ENCODE measurements around the gene RPS6KL1. TPM values are rescaled to one million over a fixed set of nuclear protein-coding genes. Genes with fewer than 3 reads are reported as not detected.

RPS6KL1 gene
- total RNA-seq, 1 experiment from 2014 or later: 17.9 TPM

- ATAC-seq (no peak), DNase-seq (no peak)
- no peak overlapping the region for H3K9ac ChIP-seq (ENCODE audit: low read length)
- TF ChIP-seq EZH2 (IDR thresholded peaks at IDR 0.05; ENCODE audit: low read length, unreplicated experiment) (no peak), CTCF (conservative IDR thresholded peaks at IDR 0.05; ENCODE audit: low read depth, low read length) (no peak), EZH2phosphoT487 (IDR thresholded peaks at IDR 0.05; ENCODE audit: borderline replicate concordance, low read length) (no peak)
- intact Hi-C loops (cut with micrococcal nuclease): no loop called here
- peaks cover 85% of the 10 kb centered on the region for H3K36me3 ChIP-seq (ENCODE audit: low read depth, low read length)
- ChIA-PET POLR2A (ENCODE audit: unreplicated experiment) (interaction anchor here (0.6 kb wide), 1 partner anchor 416 kb away, joined by 4 read pairs; no protein-coding TSS in a partner anchor), CTCF (no interaction called here)
- H3K9me2 ChIP-seq (replicated peaks; ENCODE audit: low read length): no peaks in the 10 kb centered on the region
- H3K4me2 ChIP-seq (ENCODE audit: low read length): no peak overlapping the region
- no TSS peak for BruUV-seq (replicated peaks)
- no peaks in the 10 kb centered on the region for H3K9me3 ChIP-seq (ENCODE audit: low read length)
- no peaks in the 10 kb centered on the region for H3K4me1 ChIP-seq (ENCODE audit: insufficient read depth, low read length)
- H3K27me3 ChIP-seq (ENCODE audit: low read length): no peaks in the 10 kb centered on the region
- no peaks in the 10 kb centered on the region for H3K79me2 ChIP-seq (ENCODE audit: low read length)
- H3F3A ChIP-seq (ENCODE audit: low read length, unreplicated experiment): no peaks in the 10 kb centered on the region
- H3K4me3 ChIP-seq (ENCODE audit: low read length): no peak overlapping the region
- no peak overlapping the region for H3K27ac ChIP-seq (ENCODE audit: low read length)
- no peak overlapping the region for H2AFZ ChIP-seq (ENCODE audit: low read length)
- H4K20me1 ChIP-seq (ENCODE audit: low read length): no peaks in the 10 kb centered on the region
Measured at GRCh38 chr14:74898694-74899093, 24.4 kb downstream of the RPS6KL1 start.

DNA sequence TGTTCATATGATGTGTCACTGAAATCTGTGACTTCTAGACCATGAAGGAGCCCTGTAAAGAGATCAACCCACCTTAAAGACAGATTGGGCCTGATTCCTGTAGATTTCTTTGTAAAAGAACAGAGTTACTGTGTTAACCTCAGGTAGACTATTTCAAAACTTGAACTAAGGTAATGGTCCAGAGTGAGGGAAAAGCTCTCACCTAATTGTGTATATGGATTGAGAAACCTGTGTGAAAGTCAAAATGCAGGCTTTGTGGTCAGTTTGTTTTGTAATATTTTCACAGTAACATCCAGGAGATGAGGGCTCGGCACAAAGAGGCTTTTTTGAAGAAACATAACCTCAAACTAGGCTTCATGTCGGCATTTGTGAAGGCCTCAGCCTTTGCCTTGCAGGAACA lies 25.0 kb downstream of the RPS6KL1 start:
- Histone ChIP-seq H3K4me1 (ENCODE audit: insufficient read depth, low read length) (no peaks in the 10 kb centered on the region), H3K36me3 (ENCODE audit: low read depth, low read length) (peaks cover 89% of the 10 kb centered on the region), H3K4me3 (ENCODE audit: low read length) (no peak overlapping the region), H4K20me1 (ENCODE audit: low read length) (no peaks in the 10 kb centered on the region), H3F3A (ENCODE audit: low read length, unreplicated experiment) (no peaks in the 10 kb centered on the region), H3K27me3 (ENCODE audit: low read length) (no peaks in the 10 kb centered on the region), H3K9me2 (replicated peaks; ENCODE audit: low read length) (no peaks in the 10 kb centered on the region), H3K27ac (ENCODE audit: low read length) (no peak overlapping the region), H2AFZ (ENCODE audit: low read length) (no peak overlapping the region), H3K9me3 (ENCODE audit: low read length) (no peaks in the 10 kb centered on the region), H3K9ac (ENCODE audit: low read length) (no peak overlapping the region), H3K4me2 (ENCODE audit: low read length) (no peak overlapping the region), H3K79me2 (ENCODE audit: low read length) (no peaks in the 10 kb centered on the region)
- intact Hi-C loops (cut with micrococcal nuclease): no loop called here
- ChIA-PET CTCF (no interaction called here), POLR2A (ENCODE audit: unreplicated experiment) (interaction anchor here (0.6 kb wide), 1 partner anchor 417 kb away, joined by 4 read pairs; no protein-coding TSS in a partner anchor)
- BruUV-seq (replicated peaks): no TSS peak
- TF ChIP-seq EZH2 (IDR thresholded peaks at IDR 0.05; ENCODE audit: low read length, unreplicated experiment) (no peak), CTCF (conservative IDR thresholded peaks at IDR 0.05; ENCODE audit: low read depth, low read length) (no peak), EZH2phosphoT487 (IDR thresholded peaks at IDR 0.05; ENCODE audit: borderline replicate concordance, low read length) (no peak)
- DNase-seq (no peak), ATAC-seq (no peak)

GRCh38 chr14:74897642-74898041 lies 25.4 kb downstream of the RPS6KL1 start:
- CTCF ChIA-PET: no interaction called here
- H3K9me2 ChIP-seq (replicated peaks; ENCODE audit: low read length): no peaks in the 10 kb centered on the region
- no TSS peak for BruUV-seq (replicated peaks)
- POLR2A ChIA-PET (ENCODE audit: unreplicated experiment): interaction anchor here (0.6 kb wide), 1 partner anchor 18 kb away, joined by 10 read pairs; no protein-coding TSS in a partner anchor
- H4K20me1 ChIP-seq (ENCODE audit: low read length): no peaks in the 10 kb centered on the region
- intact Hi-C loops (cut with micrococcal nuclease): no loop called here
- DNase-seq (no peak), ATAC-seq (no peak)
- no peak overlapping the region for H3K4me2 ChIP-seq (ENCODE audit: low read length)
- TF ChIP-seq EZH2phosphoT487 (IDR thresholded peaks at IDR 0.05; ENCODE audit: borderline replicate concordance, low read length): no peak
- TF ChIP-seq EZH2 (IDR thresholded peaks at IDR 0.05; ENCODE audit: low read length, unreplicated experiment): no peak
- no peak for TF ChIP-seq CTCF (conservative IDR thresholded peaks at IDR 0.05; ENCODE audit: low read depth, low read length)
- H3K79me2 ChIP-seq (ENCODE audit: low read length): no peaks in the 10 kb centered on the region
- H3K9ac ChIP-seq (ENCODE audit: low read length): no peak overlapping the region
- H3F3A ChIP-seq (ENCODE audit: low read length, unreplicated experiment): no peaks in the 10 kb centered on the region
- H3K9me3 ChIP-seq (ENCODE audit: low read length): no peaks in the 10 kb centered on the region
- no peaks in the 10 kb centered on the region for H3K27me3 ChIP-seq (ENCODE audit: low read length)
- no peak overlapping the region for H3K27ac ChIP-seq (ENCODE audit: low read length)
- no peaks in the 10 kb centered on the region for H3K4me1 ChIP-seq (ENCODE audit: insufficient read depth, low read length)
- H3K36me3 ChIP-seq (ENCODE audit: low read depth, low read length): peaks cover 90% of the 10 kb centered on the region
- H2AFZ ChIP-seq (ENCODE audit: low read length): no peak overlapping the region
- no peak overlapping the region for H3K4me3 ChIP-seq (ENCODE audit: low read length)
